GM10248 (cell line): Measurements from ENCODE around the gene MARS1.

ENCODE experiments used
- CTCF ChIA-PET: fragments of 300-600 bp; sonication (Branson Sonifier 250); formaldehyde crosslinking; extraction: SDS; loops from one replicate; lab custom pipeline; 2021; ENCODE audit warnings: antibody characterized with exemption; lab: Yijun Ruan, JAX
- POLR2A ChIA-PET: fragments of 350-650 bp; sonication (Branson Sonifier 250); formaldehyde crosslinking; extraction: SDS; loops from one replicate; lab custom pipeline; 2020; ENCODE audit warnings: antibody characterized with exemption; lab: Yijun Ruan, JAX
- DNase-seq: peaks from one replicate; pipeline ENCODE4 v3.0.0; 2012; ENCODE audit errors: extremely low spot score
- CTCF ChIP-seq: IDR thresholded peaks from 2 replicates; pipeline ENCODE4 v1.5.1; 2012; ENCODE audit warnings: mild to moderate bottlenecking, low read depth; ENCODE audit errors: extremely low read depth, missing control alignments, control extremely low read depth

Gene MARS1

GRCh38 chr12:57456737-57457490, 31.0 kb upstream of the MARS1 start:
- ChIA-PET POLR2A (no interaction called here), CTCF (interaction anchor here (1.4 to 10.2 kb wide), 10 partner anchors 13 to 216 kb away, joined by 3 to 238 read pairs (median 28); partner anchors contain the start of genes ARHGAP9 and INHBC)
- no peak for TF ChIP-seq CTCF
- no peak for DNase-seq

- POLR2A ChIA-PET: interaction anchor here (0.7 to 1.2 kb wide), 5 partner anchors 21 to 229 kb away, joined by 3 to 6 read pairs (median 5); partner anchors contain the start of genes ARHGAP9, DDIT3 and SHMT2
- DNase-seq: no peak
Measured at GRCh38 chr12:57458665-57459054, 29.2 kb upstream of the MARS1 start.

GRCh38 chr12:57459055-57459749, 28.7 kb upstream of the MARS1 start:
- TF ChIP-seq CTCF: peak; percentile 96
- ChIA-PET POLR2A (interaction anchor here (0.6 to 1.2 kb wide), 6 partner anchors 20 to 230 kb away, joined by 3 to 6 read pairs (median 4); partner anchors contain the start of genes ARHGAP9, DDIT3 and SHMT2), CTCF (interaction anchor here (0.6 to 10.2 kb wide), 75 partner anchors 9 to 297 kb away, joined by 3 to 200 read pairs (median 5); partner anchors contain the start of genes ARHGAP9, B4GALNT1, CDK4 and DCTN2)

More at GRCh38 chr12:57458665-57459054, 29.2 kb upstream of the MARS1 start:
- TF ChIP-seq CTCF: no peak
- CTCF ChIA-PET: interaction anchor here (0.6 to 10.2 kb wide), 76 partner anchors 8 to 298 kb away, joined by 3 to 200 read pairs (median 5); partner anchors contain the start of genes ARHGAP9, B4GALNT1, CDK4 and DCTN2

GRCh38 chr12:57459750-57460467, 28.0 kb upstream of the MARS1 start, which contains the start of gene GLI1:
TSS of gene GLI1 (plus strand) at chr12:57459785. CDS start at chr12:57463692, 3,907 bp downstream.
- ChIA-PET CTCF (interaction anchor here (0.7 to 10.2 kb wide), 42 partner anchors 6 to 296 kb away, joined by 3 to 200 read pairs (median 5); partner anchors contain the start of genes ARHGAP9, CDK4, DCTN2 and INHBC), POLR2A (interaction anchor here (1.0 to 1.2 kb wide), 2 partner anchors 19 to 60 kb away, joined by 5 to 6 read pairs; partner anchors contain the start of genes ARHGAP9 and DDIT3)
- DNase-seq: no peak
- no peak for TF ChIP-seq CTCF

More at GRCh38 chr12:57459055-57459749, 28.7 kb upstream of the MARS1 start:
- peak; percentile 85 for DNase-seq

- no peak for DNase-seq
- ChIA-PET POLR2A (no interaction called here), CTCF (interaction anchor here (0.8 to 10.2 kb wide), 11 partner anchors 7 to 247 kb away, joined by 3 to 200 read pairs (median 16); partner anchors contain the start of genes ARHGAP9 and INHBE)
- TF ChIP-seq CTCF: no peak
Measured at GRCh38 chr12:57460468-57460784, 27.4 kb upstream of the MARS1 start.
